Esophagus squamous epithelium (tissue), 4 donors: ENCODE measurements around the gene LMTK2.

Experiments
- POLR2A ChIP-seq, 4 donors: fragments of 450-650 bp; IDR thresholded peaks; one replicate each; pipeline ENCODE4 v1.6.1; 2017; ENCODE audit warnings: antibody characterized with exemption in 4 of 4, mild to moderate bottlenecking in 4 of 4, moderate library complexity in 3 of 4
- TF ChIP-seq, protein P1 (sequence below), 6 experiments: fragments of 450-650 bp in 4 of 6; fragments of 200-600 bp in 2 of 6; sonication (generic) in 2 of 6; IDR thresholded peaks; one replicate each; pipeline ENCODE4 v1.5.1; 2016 to 2019; ENCODE audit warnings: antibody characterized with exemption in 6 of 6, mild to moderate bottlenecking in 4 of 6, moderate library complexity in 4 of 6

DNA sequence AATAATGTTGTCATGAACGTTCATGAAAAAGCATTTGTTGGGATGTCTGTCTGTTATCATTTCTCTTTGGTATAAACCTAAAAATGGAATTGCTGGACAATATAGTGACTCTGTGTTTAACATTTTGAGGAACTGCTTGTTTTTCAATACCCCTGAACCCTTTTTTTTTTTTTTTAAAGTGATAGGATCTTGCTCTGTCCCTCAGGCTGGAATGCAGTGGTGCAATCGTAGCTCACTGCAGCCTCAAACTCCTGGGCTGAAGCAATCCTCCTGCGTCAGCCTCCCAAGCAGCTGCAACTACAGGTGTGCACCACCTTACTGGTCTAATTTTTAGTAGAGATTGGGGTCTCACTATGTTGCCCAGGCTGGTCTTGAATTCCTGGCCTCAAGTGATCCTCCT, 15.1 kb upstream of the LMTK2 start:
- TF ChIP-seq, protein P1, sequence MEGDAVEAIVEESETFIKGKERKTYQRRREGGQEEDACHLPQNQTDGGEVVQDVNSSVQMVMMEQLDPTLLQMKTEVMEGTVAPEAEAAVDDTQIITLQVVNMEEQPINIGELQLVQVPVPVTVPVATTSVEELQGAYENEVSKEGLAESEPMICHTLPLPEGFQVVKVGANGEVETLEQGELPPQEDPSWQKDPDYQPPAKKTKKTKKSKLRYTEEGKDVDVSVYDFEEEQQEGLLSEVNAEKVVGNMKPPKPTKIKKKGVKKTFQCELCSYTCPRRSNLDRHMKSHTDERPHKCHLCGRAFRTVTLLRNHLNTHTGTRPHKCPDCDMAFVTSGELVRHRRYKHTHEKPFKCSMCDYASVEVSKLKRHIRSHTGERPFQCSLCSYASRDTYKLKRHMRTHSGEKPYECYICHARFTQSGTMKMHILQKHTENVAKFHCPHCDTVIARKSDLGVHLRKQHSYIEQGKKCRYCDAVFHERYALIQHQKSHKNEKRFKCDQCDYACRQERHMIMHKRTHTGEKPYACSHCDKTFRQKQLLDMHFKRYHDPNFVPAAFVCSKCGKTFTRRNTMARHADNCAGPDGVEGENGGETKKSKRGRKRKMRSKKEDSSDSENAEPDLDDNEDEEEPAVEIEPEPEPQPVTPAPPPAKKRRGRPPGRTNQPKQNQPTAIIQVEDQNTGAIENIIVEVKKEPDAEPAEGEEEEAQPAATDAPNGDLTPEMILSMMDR (IDR thresholded peaks at IDR 0.05) = no peak
- TF ChIP-seq POLR2A (IDR thresholded peaks at IDR 0.05) = no peak
